ENCODE measurements around the gene TM9SF3. TPM values are rescaled to one million over a fixed set of nuclear protein-coding genes. Genes with fewer than 3 reads are reported as not detected.

Gene TM9SF3
- total and polyA plus RNA-seq, 2 of the 4 experiments (the other 2 are of a cell fraction) = 33.7 to 61.8 TPM

Small RNAs within 50 kb of the gene (microRNA-seq; reads per million reads assigned to microRNA genes)
- not detected for gene RNA5SP324 (ENCODE audit: insufficient read depth, insufficient read length)

Small RNAs within 50 kb of the gene (small RNA-seq; reads per million reads assigned to genes)
- gene RNA5SP324 = 0 to 0.17 (median 0.08) reads per million in 5 experiments

Other genes starting within 250 kb of the TM9SF3 start
- not detected in 2 replicates for gene OPALIN, start 228.0 kb downstream of the TM9SF3 start, total RNA-seq (2012; rRNA removed)
- not detected in 2 replicates for gene OPALIN, start 228.0 kb downstream of the TM9SF3 start, polyA plus RNA-seq (2012; rRNA removed)
- under 0.01 TPM in 2 replicates for gene TLL2, start 73.1 kb downstream of the TM9SF3 start, total RNA-seq (2012; rRNA removed)
- gene TLL2, start 73.1 kb downstream of the TM9SF3 start, polyA plus RNA-seq (2012; rRNA removed) = 0.03 and 0.05 TPM in 2 replicates
- under 0.01 and 0.28 TPM in 2 replicates for gene PIK3AP1, start 133.5 kb upstream of the TM9SF3 start, total RNA-seq (2012; rRNA removed)
- gene PIK3AP1, start 133.5 kb upstream of the TM9SF3 start, polyA plus RNA-seq (2012; rRNA removed) = 0.14 TPM in 1 of 2 replicates, not detected in the other
- gene LCOR, start 245.3 kb upstream of the TM9SF3 start, total RNA-seq (2012; rRNA removed) = 25.8 and 36.9 TPM in 2 replicates
- gene LCOR, start 245.3 kb upstream of the TM9SF3 start, polyA plus RNA-seq (2012; rRNA removed) = 3.4 and 3.7 TPM in 2 replicates